GM13976 (cell line): ENCODE measurements around the gene B3GALT5.

Source experiments
- DNase-seq: peaks from one replicate; pipeline ENCODE4 v3.0.0; 2012; ENCODE audit warnings: low spot score
- CTCF ChIP-seq: IDR thresholded peaks from 2 replicates; pipeline ENCODE4 v1.5.1; 2012; ENCODE audit warnings: borderline replicate concordance, mild to moderate bottlenecking; ENCODE audit not compliant: insufficient read depth; ENCODE audit errors: extremely low read depth, missing control alignments, control extremely low read depth
- in situ Hi-C: fragments of 300-500 bp; cut with MboI; formaldehyde crosslinking; loops from one replicate; pipeline ENCODE4 v1.12.0; 2022; ENCODE audit warnings: low sequenced_read_pairs, mixed read lengths, inconsistent platforms; ENCODE audit not compliant: unreplicated experiment

The B3GALT5 gene

GRCh38 chr21:39690454-39690853, 77.7 kb downstream of the B3GALT5 start:
- in situ Hi-C loops: no loop called here

GRCh38 chr21:39694750-39695149, 82.0 kb downstream of the B3GALT5 start:
- no peak for TF ChIP-seq CTCF
- DNase-seq: no peak
- in situ Hi-C loops: no loop called here

More at GRCh38 chr21:39690454-39690853, 77.7 kb downstream of the B3GALT5 start:
- TF ChIP-seq CTCF: no peak
- DNase-seq: no peak

GRCh38 chr21:39696196-39696595, 83.5 kb downstream of the B3GALT5 start:
- in situ Hi-C loops: no loop called here
- no peak for TF ChIP-seq CTCF
- DNase-seq: no peak

GRCh38 chr21:39696618-39697017, 83.9 kb downstream of the B3GALT5 start:
- no peak for TF ChIP-seq CTCF
- in situ Hi-C loops: no loop called here
- no peak for DNase-seq

GRCh38 chr21:39700318-39700717, 87.6 kb downstream of the B3GALT5 start:
- TF ChIP-seq CTCF: no peak
- no peak for DNase-seq
- in situ Hi-C loops: no loop called here

GRCh38 chr21:39703578-39703977, 90.8 kb downstream of the B3GALT5 start:
- no peak for TF ChIP-seq CTCF
- DNase-seq: no peak
- in situ Hi-C loops: no loop called here

GRCh38 chr21:39705849-39706248, 93.1 kb downstream of the B3GALT5 start:
- in situ Hi-C loops: no loop called here
- no peak for DNase-seq

More at GRCh38 chr21:39705849-39706248, 93.1 kb downstream of the B3GALT5 start:
- TF ChIP-seq CTCF: no peak
